Liver (tissue), 9 donors: Measurements from ENCODE around the gene EXD2. TPM values are rescaled to one million over a fixed set of nuclear protein-coding genes. Genes with fewer than 3 reads are reported as not detected.
A peak's percentile ranks its signal among the peaks of the same experiment; 100 is the strongest.

Source experiments
- DNase-seq: peaks from one replicate; pipeline ENCODE4 v3.0.0-alpha.2; 2017; ENCODE audit warnings: low spot score
- H3K27ac ChIP-seq, 2 donors: one replicate each; pipeline ENCODE4 v1.7.0; 2013; ENCODE audit warnings: inconsistent platforms in 2 of 2, low read length in 2 of 2, control low read depth in 1 of 2, low read depth in 1 of 2, mild to moderate bottlenecking in 1 of 2
- H3K27me3 ChIP-seq, 4 donors: one replicate each; pipeline versions ENCODE4 v1.6.1 to v1.7.0; 2013; ENCODE audit warnings: low read length in 3 of 4, inconsistent platforms in 1 of 4, mild to moderate bottlenecking in 1 of 4, moderate library complexity in 1 of 4; ENCODE audit not compliant: control insufficient read depth in 4 of 4, insufficient read depth in 4 of 4
- H3K36me3 ChIP-seq, 4 donors: one replicate each; pipeline versions ENCODE4 v1.6.1 to v1.7.0; 2013; ENCODE audit warnings: low read length in 3 of 4, mild to moderate bottlenecking in 3 of 4, low read depth in 1 of 4, moderate library complexity in 1 of 4; ENCODE audit not compliant: control insufficient read depth in 4 of 4, insufficient read depth in 3 of 4
- H3K4me1 ChIP-seq, 4 donors: one replicate each; pipeline versions ENCODE4 v1.6.1 to v1.7.0; 2013; ENCODE audit warnings: low read length in 3 of 4, mild to moderate bottlenecking in 3 of 4, moderate library complexity in 1 of 4; ENCODE audit not compliant: control insufficient read depth in 4 of 4, insufficient read depth in 4 of 4
- H3K4me3 ChIP-seq, 3 donors: one replicate each; pipeline versions ENCODE4 v1.6.1 to v1.7.0; 2013; ENCODE audit warnings: low read length in 3 of 3, control low read depth in 1 of 3, low read depth in 1 of 3, mild to moderate bottlenecking in 1 of 3
- H3K9ac ChIP-seq, 2 donors: one replicate each; pipeline ENCODE4 v1.7.0; 2013; ENCODE audit warnings: low read length in 2 of 2, mild to moderate bottlenecking in 2 of 2, moderate library complexity in 2 of 2, control low read depth in 1 of 2, low read depth in 1 of 2
- H3K9me3 ChIP-seq, 4 donors: one replicate each; pipeline versions ENCODE4 v1.6.1 to v1.7.0; 2013; ENCODE audit warnings: low read length in 3 of 4; ENCODE audit not compliant: control insufficient read depth in 4 of 4
- ATF3 ChIP-seq: IDR thresholded peaks from 2 replicates; pipeline ENCODE4 v1.6.1; 2016; ENCODE audit warnings: antibody characterized with exemption
- CTCF ChIP-seq: fragments of 150-350 bp; IDR thresholded peaks from 2 replicates; pipeline ENCODE4 v1.5.1; 2017; ENCODE audit warnings: improper control_type of control experiment, low read depth, low read length; ENCODE audit not compliant: missing input control
- EGR1 ChIP-seq, 2 donors: IDR thresholded peaks; 2 replicates each; pipeline ENCODE4 v1.6.1; 2016 to 2018; ENCODE audit warnings: antibody characterized with exemption in 2 of 2, low read depth in 2 of 2
- FOXA1 ChIP-seq: IDR thresholded peaks from 2 replicates; pipeline ENCODE4 v1.6.1; 2016; ENCODE audit warnings: antibody characterized with exemption
- FOXA2 ChIP-seq: IDR thresholded peaks from 2 replicates; pipeline ENCODE4 v1.6.1; 2016; ENCODE audit warnings: antibody characterized with exemption
- GABPA ChIP-seq, 2 donors: IDR thresholded peaks in 1 of 2; conservative IDR thresholded peaks in 1 of 2; 2 replicates each; pipeline ENCODE4 v1.6.1; 2016; ENCODE audit warnings: antibody characterized with exemption in 2 of 2, mild to moderate bottlenecking in 1 of 2, moderate library complexity in 1 of 2
- HNF4A ChIP-seq, 2 donors: conservative IDR thresholded peaks; 2 replicates each; pipeline ENCODE4 v1.6.1; 2016; ENCODE audit warnings: antibody characterized with exemption in 2 of 2, mild to moderate bottlenecking in 2 of 2
- HNF4G ChIP-seq: IDR thresholded peaks from 2 replicates; pipeline ENCODE4 v1.6.1; 2016; ENCODE audit warnings: antibody characterized with exemption
- JUND ChIP-seq, 2 donors: IDR thresholded peaks; 2 replicates each; pipeline ENCODE4 v1.6.1; 2016; ENCODE audit warnings: antibody characterized with exemption in 2 of 2
- MAX ChIP-seq: IDR thresholded peaks from 2 replicates; pipeline ENCODE4 v1.6.1; 2016; ENCODE audit warnings: antibody characterized with exemption
- NR2F2 ChIP-seq: IDR thresholded peaks from 2 replicates; pipeline ENCODE4 v1.6.1; 2016; ENCODE audit warnings: antibody characterized with exemption
- RAD21 ChIP-seq, 2 donors: IDR thresholded peaks; 2 replicates each; pipeline ENCODE4 v1.6.1; 2016; ENCODE audit warnings: antibody characterized with exemption in 2 of 2, mild to moderate bottlenecking in 2 of 2
- REST ChIP-seq: IDR thresholded peaks from 2 replicates; pipeline ENCODE4 v1.6.1; 2016; ENCODE audit warnings: antibody characterized with exemption, mild to moderate bottlenecking
- RXRA ChIP-seq, 2 donors: IDR thresholded peaks; 2 replicates each; pipeline ENCODE4 v1.6.1; 2017 to 2018; ENCODE audit warnings: antibody characterized with exemption in 2 of 2, mild to moderate bottlenecking in 1 of 2
- SP1 ChIP-seq: IDR thresholded peaks from 2 replicates; pipeline ENCODE4 v1.6.1; 2018; ENCODE audit warnings: antibody characterized with exemption, mild to moderate bottlenecking
- TAF1 ChIP-seq: conservative IDR thresholded peaks from 2 replicates; pipeline ENCODE4 v1.6.1; 2016; ENCODE audit warnings: antibody characterized with exemption, mild to moderate bottlenecking
- YY1 ChIP-seq: IDR thresholded peaks from 2 replicates; pipeline ENCODE4 v1.6.1; 2016; ENCODE audit warnings: antibody characterized with exemption, mild to moderate bottlenecking
- ZBTB33 ChIP-seq: IDR thresholded peaks from 2 replicates; pipeline ENCODE4 v1.6.1; 2016; ENCODE audit warnings: antibody characterized with exemption
- WGBS: extraction: QIAGEN DNeasy Blood & Tissue Kit; methylation state at CpG from one replicate; pipeline ENCODE4 v1.1.7; 2013; 5-methylcytosine and 5-hydroxymethylcytosine counted together
- polyA plus RNA-seq, 2 donors: library from polyadenylated mRNA; stranded (reverse) in 1 of 2; unstranded in 1 of 2; fragments of 200-250 nt in 1 of 2; fragments of >200 nt in 1 of 2; fragmentation: Nextera tagmentation in 1 of 2; extraction: Ambion mirVana in 1 of 2; gene quantifications; one replicate each; pipeline versions ENCODE4 v1.2.1 to v1.2.3, GENCODE V29; 2013 to 2015
- total RNA-seq, 2 donors: library from RNA; depleted of rRNA; stranded (reverse); fragments of >200 nt; gene quantifications; one replicate each; pipeline ENCODE4 v1.2.3, GENCODE V29; 2014
- donor health status: healthy.
- donor health status: healthy.
- donor health status: healthy.
- donor health status: healthy.
- donor health status: healthy.

Gene EXD2
- total and polyA plus RNA-seq, 4 donors, result 4.7 to 8.8 (median 5.0) TPM

- no peak for DNase-seq
- Histone ChIP-seq H3K9me3 (no peaks in the 10 kb centered on the region), H3K4me3 (peak overlapping the region in 2 of 3 donors; percentile 50 to 52), H3K27ac (peak overlapping the region in 1 of 2 donors; percentile 46), H3K4me1 (peaks cover 10 to 29% (median 22%) of the 10 kb centered on the region in 4 donors), H3K9ac (no peak overlapping the region), H3K36me3 (no peaks in the 10 kb centered on the region), H3K27me3 (peaks cover 0 to 6% (median 1%) of the 10 kb centered on the region in 4 donors)
- WGBS, result 1% methylated on average over 78 of the region's 78 CpGs
- TF ChIP-seq GABPA (IDR thresholded peaks at IDR 0.05 in 1 of 2, conservative IDR thresholded peaks at IDR 0.05 in 1 of 2) (no peak), ATF3 (no peak), ZBTB33 (no peak), JUND (IDR thresholded peaks at IDR 0.05) (no peak), FOXA2 (no peak), CTCF (no peak), MAX (no peak), EGR1 (IDR thresholded peaks at IDR 0.05; ENCODE audit: low read depth in 2 of 2) (no peak), HNF4A (conservative IDR thresholded peaks at IDR 0.05) (no peak), NR2F2 (no peak), RXRA (IDR thresholded peaks at IDR 0.05) (no peak), HNF4G (no peak), SP1 (no peak), TAF1 (no peak), RAD21 (IDR thresholded peaks at IDR 0.05) (no peak), FOXA1 (no peak), REST (no peak), YY1 (no peak)
Measured at GRCh38 chr14:69260190-69260860, 69.0 kb downstream of the EXD2 start.
